GM12864 (cell line): ENCODE results near the gene H2AZ2.

Experiments
- DNase-seq: peaks from one replicate; pipeline ENCODE4 v3.0.0-alpha.2; 2011; ENCODE audit warnings: low read depth
- H3K4me3 ChIP-seq: 2 replicates; pipeline ENCODE4 v1.5.1; 2011; ENCODE audit warnings: mild to moderate bottlenecking, low read depth, low read length, control low read depth
- TF ChIP-seq, protein P1 (sequence below): IDR thresholded peaks from 2 replicates; pipeline ENCODE4 v1.5.1; 2011; ENCODE audit warnings: low read depth, mild to moderate bottlenecking, moderate library complexity, low read length, control low read depth, inconsistent platforms; ENCODE audit errors: missing control alignments

H2AZ2 gene

GRCh38 chr7:44847920-44848634 is at the start of gene H2AZ2:
Gene H2AZ2, minus strand, starts transcription at chr7:44848087. Its CDS starts 116 bp downstream, at chr7:44847971.
- peak; percentile 98 for DNase-seq
- TF ChIP-seq, protein P1, sequence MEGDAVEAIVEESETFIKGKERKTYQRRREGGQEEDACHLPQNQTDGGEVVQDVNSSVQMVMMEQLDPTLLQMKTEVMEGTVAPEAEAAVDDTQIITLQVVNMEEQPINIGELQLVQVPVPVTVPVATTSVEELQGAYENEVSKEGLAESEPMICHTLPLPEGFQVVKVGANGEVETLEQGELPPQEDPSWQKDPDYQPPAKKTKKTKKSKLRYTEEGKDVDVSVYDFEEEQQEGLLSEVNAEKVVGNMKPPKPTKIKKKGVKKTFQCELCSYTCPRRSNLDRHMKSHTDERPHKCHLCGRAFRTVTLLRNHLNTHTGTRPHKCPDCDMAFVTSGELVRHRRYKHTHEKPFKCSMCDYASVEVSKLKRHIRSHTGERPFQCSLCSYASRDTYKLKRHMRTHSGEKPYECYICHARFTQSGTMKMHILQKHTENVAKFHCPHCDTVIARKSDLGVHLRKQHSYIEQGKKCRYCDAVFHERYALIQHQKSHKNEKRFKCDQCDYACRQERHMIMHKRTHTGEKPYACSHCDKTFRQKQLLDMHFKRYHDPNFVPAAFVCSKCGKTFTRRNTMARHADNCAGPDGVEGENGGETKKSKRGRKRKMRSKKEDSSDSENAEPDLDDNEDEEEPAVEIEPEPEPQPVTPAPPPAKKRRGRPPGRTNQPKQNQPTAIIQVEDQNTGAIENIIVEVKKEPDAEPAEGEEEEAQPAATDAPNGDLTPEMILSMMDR: no peak

GRCh38 chr7:44897309-44897708 is 49.4 kb upstream of the H2AZ2 start:
- TF ChIP-seq, protein P1: no peak
- DNase-seq: no peak
- no peak overlapping the region for H3K4me3 ChIP-seq

More at GRCh38 chr7:44847920-44848634, at the start of gene H2AZ2:
- H3K4me3 ChIP-seq: peak within 1 kb of the TSS; percentile 88

DNA sequence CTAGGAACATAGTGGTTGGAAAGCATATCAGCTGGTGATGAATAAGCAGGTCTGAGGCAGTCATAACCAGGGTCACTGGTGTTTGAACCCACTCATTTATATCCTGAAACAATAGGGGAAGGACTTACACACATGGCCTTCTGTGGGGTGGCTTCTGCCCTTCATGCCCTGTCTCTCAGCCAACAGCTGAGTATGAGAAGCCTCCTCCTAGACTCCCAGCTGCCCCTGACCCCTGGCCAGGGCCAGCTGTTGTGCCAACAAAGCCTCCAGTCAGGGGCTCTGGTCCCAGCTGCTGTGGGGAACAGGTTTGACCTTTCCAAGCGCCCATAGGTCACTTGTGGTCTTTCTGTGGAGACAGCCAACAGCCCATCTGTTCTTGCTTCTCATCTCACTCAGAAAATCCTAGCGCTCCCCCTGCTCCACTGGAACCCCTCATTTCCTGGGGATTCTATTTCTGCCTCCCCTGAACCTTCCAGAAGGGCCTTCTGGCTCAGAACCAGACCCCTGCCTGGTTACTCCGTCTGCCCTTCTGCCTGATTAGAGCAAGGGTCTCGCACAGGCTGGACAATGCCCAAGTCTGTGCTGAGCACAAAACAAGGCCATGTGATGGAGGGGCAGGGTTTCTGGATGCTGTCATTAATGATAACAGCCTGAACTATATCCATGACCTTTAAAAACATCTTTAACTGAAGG is 47.1 kb upstream of the H2AZ2 start:
- H3K4me3 ChIP-seq: no peak overlapping the region
- DNase-seq: no peak

GRCh38 chr7:44893710-44894234 is 45.9 kb upstream of the H2AZ2 start:
- DNase-seq: no peak
- TF ChIP-seq, protein P1: no peak
- H3K4me3 ChIP-seq: no peak overlapping the region

More for the DNA sequence above, 47.1 kb upstream of the H2AZ2 start:
- TF ChIP-seq, protein P1: no peak

DNA sequence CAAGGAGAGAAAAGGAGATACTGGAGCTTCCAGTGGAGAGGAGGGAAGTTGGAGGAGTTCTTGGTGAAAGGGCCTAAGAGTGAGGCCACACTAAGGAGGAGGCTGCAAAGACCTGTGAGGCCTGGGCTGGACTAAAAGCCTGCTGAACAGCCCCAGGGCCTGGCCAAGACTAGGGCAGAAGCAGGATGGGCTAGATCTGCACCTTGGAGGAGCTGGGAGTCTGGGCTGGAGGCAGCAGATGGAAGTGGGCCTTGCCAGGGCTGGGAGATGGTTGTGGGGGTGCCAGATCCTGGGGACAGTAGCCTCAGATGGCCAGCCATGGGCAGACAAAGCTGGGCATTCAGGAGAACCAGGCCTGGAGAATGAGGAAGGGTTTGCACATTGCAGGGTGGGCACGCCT is 43.9 kb upstream of the H2AZ2 start:
- DNase-seq: no peak
- TF ChIP-seq, protein P1: no peak
- H3K4me3 ChIP-seq: no peak overlapping the region

DNA sequence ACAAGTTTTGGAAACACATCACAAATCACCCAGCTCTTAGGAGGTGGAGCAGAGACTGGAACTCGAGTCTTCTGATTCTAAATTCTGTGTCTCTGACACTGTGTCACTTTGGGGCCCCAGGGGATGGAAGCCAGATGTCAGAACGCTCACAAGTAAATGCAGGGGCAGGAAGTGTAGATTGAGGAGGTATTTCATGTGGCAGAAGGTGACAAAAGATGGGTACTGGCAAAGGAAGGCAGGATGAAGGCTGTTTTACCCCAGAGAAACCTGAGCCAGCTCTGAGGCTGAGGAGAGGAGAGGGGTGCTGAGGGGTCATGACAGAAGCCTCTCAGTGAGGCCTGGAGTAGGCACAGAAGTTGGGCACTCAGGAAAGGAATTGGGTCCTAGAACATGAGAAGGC is 43.5 kb upstream of the H2AZ2 start:
- no peak for DNase-seq
- TF ChIP-seq, protein P1: no peak

More for the DNA sequence above, 43.5 kb upstream of the H2AZ2 start:
- no peak overlapping the region for H3K4me3 ChIP-seq
